GM23248 (cell line): Measurements from ENCODE around the gene C1orf53. TPM values are rescaled to one million over a fixed set of nuclear protein-coding genes. Genes with fewer than 3 reads are reported as not detected.
"Not testable (repeated sequence)": the region's sequence is repeated elsewhere in the genome, so short reads cannot be mapped to it uniquely, and the experiment has no call there.

Source experiments
- DNase-seq: peaks from one replicate; pipeline ENCODE4 v3.0.0-alpha.2; 2015
- H2AFZ ChIP-seq: fragments of 200-600 bp; sonication (generic); 2 replicates; pipeline ENCODE4 v1.6.1; 2016; ENCODE audit warnings: antibody characterized with exemption
- H3F3A ChIP-seq: fragments of 200-600 bp; sonication (generic); 2 replicates; pipeline ENCODE4 v1.6.1; 2016; ENCODE audit warnings: mild to moderate bottlenecking, antibody characterized with exemption, mixed run types; ENCODE audit not compliant: insufficient read depth
- H3K27ac ChIP-seq: fragments of 200-600 bp; sonication (generic); 2 replicates; pipeline ENCODE4 v1.5.1; 2016; ENCODE audit warnings: mild to moderate bottlenecking
- H3K27me3 ChIP-seq: fragments of 200-600 bp; sonication (generic); replicated peaks from 2 replicates; pipeline ENCODE4 v1.6.1; 2016; ENCODE audit warnings: mild to moderate bottlenecking; ENCODE audit not compliant: insufficient read depth
- H3K36me3 ChIP-seq: fragments of 200-600 bp; sonication (generic); 2 replicates; pipeline ENCODE4 v1.6.1; 2016; ENCODE audit warnings: low read depth, mild to moderate bottlenecking
- H3K4me1 ChIP-seq: fragments of 200-600 bp; sonication (generic); 2 replicates; pipeline ENCODE4 v1.6.1; 2016; ENCODE audit warnings: mild to moderate bottlenecking; ENCODE audit not compliant: insufficient read depth
- H3K4me2 ChIP-seq: fragments of 200-600 bp; sonication (generic); one replicate; pipeline ENCODE4 v1.6.1; 2016; ENCODE audit warnings: mild to moderate bottlenecking; ENCODE audit not compliant: unreplicated experiment
- H3K4me3 ChIP-seq: fragments of 200-600 bp; sonication (generic); 2 replicates; pipeline ENCODE4 v1.5.1; 2016; ENCODE audit warnings: mild to moderate bottlenecking
- H3K79me2 ChIP-seq: fragments of 200-600 bp; sonication (generic); 2 replicates; pipeline ENCODE4 v1.6.1; 2016; ENCODE audit warnings: mild to moderate bottlenecking; ENCODE audit not compliant: insufficient read depth
- H3K9ac ChIP-seq: fragments of 200-600 bp; sonication (generic); 2 replicates; pipeline ENCODE4 v1.6.1; 2016; ENCODE audit warnings: mild to moderate bottlenecking
- H3K9me2 ChIP-seq: fragments of 200-600 bp; sonication (generic); 2 replicates; pipeline ENCODE4 v1.6.1; 2016; ENCODE audit warnings: mixed run types, mild to moderate bottlenecking, moderate library complexity; ENCODE audit not compliant: insufficient read depth
- H3K9me3 ChIP-seq: fragments of 200-600 bp; sonication (generic); one replicate; pipeline ENCODE4 v1.6.1; 2017; ENCODE audit warnings: low read depth
- H4K20me1 ChIP-seq: fragments of 200-600 bp; sonication (generic); 2 replicates; pipeline ENCODE4 v1.6.0; 2016; ENCODE audit not compliant: insufficient read depth
- EZH2 ChIP-seq: fragments of 200-600 bp; sonication (generic); IDR thresholded peaks from 2 replicates; pipeline ENCODE4 v1.6.1; 2018; ENCODE audit warnings: antibody characterized with exemption, mild to moderate bottlenecking; ENCODE audit not compliant: insufficient read depth, poor library complexity, severe bottlenecking
- EZH2phosphoT487 ChIP-seq: fragments of 200-600 bp; sonication (generic); IDR thresholded peaks from 2 replicates; pipeline ENCODE4 v1.6.1; 2018; ENCODE audit warnings: antibody characterized with exemption, moderate library complexity, mild to moderate bottlenecking, low read depth; ENCODE audit not compliant: insufficient read depth
- WGBS, 2 experiments: methylation state at CpG; one replicate each; pipeline ENCODE4 v1.1.6; 2015 to 2017; ENCODE audit warnings: low lambda C conversion rate in 2 of 2, low coverage in 1 of 2; ENCODE audit errors: missing lambda C conversion rate in 2 of 2; 5-methylcytosine and 5-hydroxymethylcytosine counted together
- in situ Hi-C: fragments of 300-500 bp; cut with MboI; formaldehyde crosslinking; loops from 2 replicates; pipeline ENCODE4 v1.15.0; 2020
- polyA plus RNA-seq: library from polyadenylated mRNA; unstranded; fragments of >200 nt; fragmentation: Nextera tagmentation; extraction: Ambion mirVana; gene quantifications from 2 replicates; pipeline ENCODE4 v1.2.1, GENCODE V29; 2016
- total RNA-seq: library from RNA; depleted of rRNA; stranded (reverse); fragments of >200 nt; shearing (Covaris generic); gene quantifications from 2 replicates; pipeline ENCODE4 v1.2.3, GENCODE V29; 2014

C1orf53 gene
- total and polyA plus RNA-seq, 2 experiments from 2014 or later, result 17.3 to 41.9 TPM

- TF ChIP-seq EZH2 (no peak), EZH2phosphoT487 (no peak)
- H3K4me1 ChIP-seq, result no peaks in the 10 kb centered on the region
- H3K9me3 ChIP-seq, result no peaks in the 10 kb centered on the region
- peak overlapping the region; percentile 26 for H2AFZ ChIP-seq
- in situ Hi-C loops, result no loop called here
- H3K4me3 ChIP-seq, result no peak overlapping the region
- no peak overlapping the region for H3K9ac ChIP-seq
- H3K9me2 ChIP-seq, result no peaks in the 10 kb centered on the region
- H3K27me3 ChIP-seq, result no peaks in the 10 kb centered on the region
- H3K4me2 ChIP-seq, result no peak overlapping the region
- no peaks in the 10 kb centered on the region for H4K20me1 ChIP-seq
- DNase-seq, result no peak
- no peak overlapping the region for H3K27ac ChIP-seq
- no peaks in the 10 kb centered on the region for H3F3A ChIP-seq
- H3K36me3 ChIP-seq, result no peaks in the 10 kb centered on the region
- no peaks in the 10 kb centered on the region for H3K79me2 ChIP-seq
- WGBS, 2 experiments, result 38 to 44% methylated on average over 1 of the region's 1 CpG
Measured at GRCh38 chr1:197933647-197934046, 31.2 kb downstream of the C1orf53 start.

DNA sequence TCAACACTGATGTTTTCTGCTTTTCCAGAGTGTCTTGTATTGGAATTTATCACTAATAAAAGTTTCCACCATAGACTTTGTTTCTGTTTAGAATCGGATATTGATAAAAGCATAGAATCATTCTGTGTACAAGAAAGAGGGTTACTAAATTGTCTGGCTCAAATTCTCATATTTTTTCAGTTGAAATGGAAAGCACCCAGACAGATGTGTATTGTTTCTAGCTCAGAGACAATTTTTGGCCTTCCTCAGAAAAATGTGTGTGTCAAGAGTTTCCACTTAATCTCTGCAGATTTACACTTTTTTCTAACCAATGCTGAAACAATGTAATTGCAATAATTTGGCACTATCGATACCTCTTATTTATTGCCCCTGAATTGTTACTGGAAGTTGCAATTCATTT is 35.0 kb downstream of the C1orf53 start:
- H3K9ac ChIP-seq, result no peak overlapping the region
- peaks cover 9% of the 10 kb centered on the region; the same call in 1 of the 2 replicates for H3K4me1 ChIP-seq
- no peak overlapping the region for H3K27ac ChIP-seq
- no peak for TF ChIP-seq EZH2phosphoT487
- no peak for TF ChIP-seq EZH2
- in situ Hi-C loops, result no loop called here
- no peaks in the 10 kb centered on the region for H4K20me1 ChIP-seq
- no peaks in the 10 kb centered on the region for H3K27me3 ChIP-seq
- H3K4me3 ChIP-seq, result no peak overlapping the region
- 86 to 92% methylated on average over 2 of the region's 2 CpGs for WGBS, 2 experiments
- H3K79me2 ChIP-seq, result no peaks in the 10 kb centered on the region
- no peaks in the 10 kb centered on the region for H3K9me2 ChIP-seq
- no peaks in the 10 kb centered on the region for H3K36me3 ChIP-seq
- no peak overlapping the region for H2AFZ ChIP-seq
- no peaks in the 10 kb centered on the region for H3F3A ChIP-seq
- no peaks in the 10 kb centered on the region for H3K9me3 ChIP-seq
- H3K4me2 ChIP-seq, result no peak overlapping the region
- DNase-seq, result no peak

GRCh38 chr1:197937892-197938291 is 35.5 kb downstream of the C1orf53 start:
- Histone ChIP-seq H3F3A (no peaks in the 10 kb centered on the region), H3K9ac (no peak overlapping the region), H3K4me2 (no peak overlapping the region), H3K4me1 (peaks cover 9% of the 10 kb centered on the region; the same call in 1 of the 2 replicates), H3K4me3 (no peak overlapping the region), H3K9me3 (no peaks in the 10 kb centered on the region), H3K36me3 (no peaks in the 10 kb centered on the region), H3K27ac (no peak overlapping the region), H2AFZ (no peak overlapping the region), H3K9me2 (no peaks in the 10 kb centered on the region), H4K20me1 (no peaks in the 10 kb centered on the region), H3K27me3 (no peaks in the 10 kb centered on the region), H3K79me2 (no peaks in the 10 kb centered on the region)
- 71 to 75% methylated on average over 6 of the region's 6 CpGs for WGBS, 2 experiments
- in situ Hi-C loops, result no loop called here
- no peak for DNase-seq
- TF ChIP-seq EZH2, result no peak
- TF ChIP-seq EZH2phosphoT487, result no peak

DNA sequence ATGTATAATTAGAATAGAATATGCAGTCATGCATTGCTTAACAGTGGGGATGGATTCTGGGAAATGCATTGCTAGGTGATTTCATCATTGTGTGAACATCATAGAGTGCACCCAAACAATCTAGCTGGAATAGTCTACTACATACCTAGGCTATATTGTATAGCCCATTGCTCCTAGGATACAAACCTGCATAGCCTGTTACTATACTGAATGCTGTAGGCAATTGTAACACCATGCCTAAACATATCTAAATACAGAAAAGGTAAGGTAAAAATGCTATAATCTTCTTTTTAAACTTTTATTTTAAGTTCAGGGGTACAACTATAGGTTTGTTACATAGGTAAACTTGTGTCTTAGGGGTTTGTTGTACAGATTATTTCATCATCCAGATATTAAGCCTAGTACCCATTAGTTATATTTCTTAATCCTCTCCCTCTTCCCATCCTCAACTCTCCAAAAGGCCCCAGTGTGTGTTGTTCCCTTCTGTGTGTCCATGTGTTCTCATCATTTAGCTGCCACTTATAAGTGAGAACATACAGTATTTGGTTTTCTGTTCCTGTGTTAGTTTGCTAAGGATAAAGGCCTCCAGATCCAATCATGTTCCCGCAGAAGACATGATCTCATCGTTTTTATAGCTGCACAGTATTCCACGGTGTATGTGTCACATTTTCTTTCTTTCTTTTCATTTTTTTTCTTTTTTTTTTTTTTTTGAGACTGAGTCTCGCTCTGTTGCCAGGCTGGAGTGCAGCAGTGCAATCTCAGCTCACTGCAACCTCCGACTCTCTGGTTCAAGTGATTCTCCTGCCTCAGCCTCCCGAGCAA is 36.9 kb downstream of the C1orf53 start:
- H4K20me1 ChIP-seq, H3K4me1 ChIP-seq, H3K4me3 ChIP-seq, H3K36me3 ChIP-seq, in situ Hi-C loops, H3K27me3 ChIP-seq, H3K4me2 ChIP-seq, H3K9me3 ChIP-seq, H3K79me2 ChIP-seq, H3K9me2 ChIP-seq, H3K9ac ChIP-seq, H3F3A ChIP-seq: not testable (repeated sequence)
- peak overlapping the region; percentile 46; the same call in 1 of the 2 replicates for H2AFZ ChIP-seq
- H3K27ac ChIP-seq, result 0 out of 2 replicates have a peak overlapping the region, but pooled peaks have one; percentile 4
- WGBS, 2 experiments, result 70 to 77% methylated on average over 6 of the region's 6 CpGs
- DNase-seq, result peak; percentile 76
